Inflammatory macrophage treated with lipopolysaccharide for 4 hours (primary cell): ENCODE data around the gene WRAP73.

Source experiments
- DNase-seq: peaks from one replicate; pipeline ENCODE4 v3.0.0-alpha.2; 2020

Gene WRAP73

GRCh38 chr1:3664700-3665375, 14.9 kb upstream of the WRAP73 start:
- DNase-seq = no peak

GRCh38 chr1:3663999-3664699, 14.2 kb upstream of the WRAP73 start:
- DNase-seq = no peak

- no peak for DNase-seq
Measured at GRCh38 chr1:3662080-3662671, 12.3 kb upstream of the WRAP73 start.

GRCh38 chr1:3661631-3662030, 11.7 kb upstream of the WRAP73 start:
- no peak for DNase-seq

GRCh38 chr1:3660704-3661103, 10.8 kb upstream of the WRAP73 start:
- peak; percentile 50 for DNase-seq

GRCh38 chr1:3659093-3659492, 9.2 kb upstream of the WRAP73 start:
- DNase-seq = no peak

- DNase-seq = no peak
Measured at GRCh38 chr1:3658231-3658615, 8.3 kb upstream of the WRAP73 start.

GRCh38 chr1:3657578-3658230, 7.8 kb upstream of the WRAP73 start:
- no peak for DNase-seq

GRCh38 chr1:3657096-3657475, 7.2 kb upstream of the WRAP73 start:
- DNase-seq = no peak

GRCh38 chr1:3656450-3657095, 6.7 kb upstream of the WRAP73 start:
- DNase-seq = no peak

- no peak for DNase-seq
Measured at GRCh38 chr1:3654549-3655281, 4.8 kb upstream of the WRAP73 start.

- no peak for DNase-seq
Measured at GRCh38 chr1:3653286-3653618, 3.3 kb upstream of the WRAP73 start.

GRCh38 chr1:3652548-3653285, 2.8 kb upstream of the WRAP73 start:
- DNase-seq = no peak

- peak; percentile 13 for DNase-seq
Measured at GRCh38 chr1:3651930-3652547, 2.1 kb upstream of the WRAP73 start, which contains the start of gene TP73. Gene TP73, plus strand, starts transcription at chr1:3652516. Its CDS starts 29,850 bp downstream, at chr1:3682366.

GRCh38 chr1:3651026-3651929, 1.4 kb upstream of the WRAP73 start:
- no peak for DNase-seq

- no peak for DNase-seq
Measured at GRCh38 chr1:3650248-3651025, 534 bp upstream of the WRAP73 start.

GRCh38 chr1:3646596-3646995, 3.3 kb downstream of the WRAP73 start:
- DNase-seq = no peak

- DNase-seq = no peak
Measured at GRCh38 chr1:3645666-3646355, 4.1 kb downstream of the WRAP73 start.

GRCh38 chr1:3645247-3645646, 4.7 kb downstream of the WRAP73 start:
- no peak for DNase-seq
